GM12878 (cell line): Measurements from ENCODE around the gene RNF167.

ENCODE experiments used
- CBX5 ChIP-seq: sonication (generic); IDR thresholded peaks from 2 replicates; pipeline ENCODE4 v1.6.1; 2016; ENCODE audit warnings: low read depth, moderate library complexity, mild to moderate bottlenecking, inconsistent platforms
- HCFC1 ChIP-seq: fragments of 150-350 bp; IDR thresholded peaks from 2 replicates; pipeline ENCODE4 v1.6.1; 2014; ENCODE audit warnings: low read length
- JUNB ChIP-seq: IDR thresholded peaks from 2 replicates; pipeline ENCODE4 v1.6.1; 2016; ENCODE audit warnings: antibody characterized with exemption, mild to moderate bottlenecking
- NR2C2 ChIP-seq: IDR thresholded peaks from 2 replicates; pipeline ENCODE4 v1.6.1; 2011; ENCODE audit warnings: borderline replicate concordance, low read depth; ENCODE audit not compliant: control insufficient read depth, insufficient read length
- POLR2AphosphoS5 ChIP-seq: IDR thresholded peaks from 2 replicates; pipeline ENCODE4 v1.6.1; 2011; ENCODE audit warnings: mild to moderate bottlenecking, low read length, inconsistent platforms
- SP1 ChIP-seq: IDR thresholded peaks from one replicate; pipeline ENCODE4 v1.6.1; 2011; ENCODE audit warnings: low read depth, low read length
- STAT3 ChIP-seq: IDR thresholded peaks from 2 replicates; pipeline ENCODE4 v1.6.1; 2011; ENCODE audit warnings: low read depth, low read length, improper control_type of control experiment
- TARDBP ChIP-seq: IDR thresholded peaks from 2 replicates; pipeline ENCODE4 v1.6.1; 2016; ENCODE audit warnings: borderline replicate concordance
- TF ChIP-seq, protein P1 (sequence below), 3 experiments: IDR thresholded peaks in 2 of 3; conservative IDR thresholded peaks in 1 of 3; 2 replicates each; pipeline ENCODE4 v1.5.1; 2011; ENCODE audit warnings: low read depth in 3 of 3, low read length in 3 of 3, mild to moderate bottlenecking in 3 of 3, control low read depth in 2 of 3, moderate library complexity in 2 of 3, inconsistent platforms in 1 of 3, mixed read lengths in 1 of 3; ENCODE audit not compliant: control insufficient read depth in 2 of 3, insufficient read depth in 1 of 3; ENCODE audit errors: extremely low read depth in 1 of 3

DNA sequence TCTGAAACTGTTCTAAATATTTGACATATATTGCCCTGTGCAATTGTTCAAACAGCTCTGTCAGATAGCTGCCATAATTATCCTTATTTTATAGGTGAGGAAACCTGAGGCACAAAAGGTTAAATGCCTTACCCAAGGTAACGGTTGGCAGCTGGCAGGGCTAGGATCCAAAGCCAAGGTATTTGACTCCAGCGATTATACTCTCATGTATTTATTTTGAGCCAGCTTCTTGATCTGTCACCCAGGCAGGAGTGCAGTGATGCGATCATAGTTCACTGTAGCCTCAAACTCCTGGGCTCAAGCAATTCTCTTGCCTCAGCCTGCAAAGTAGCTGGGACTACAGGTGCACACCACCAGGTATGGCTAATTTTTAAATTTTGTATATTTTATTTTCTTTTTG, 18.0 kb downstream of the RNF167 start:
- no peak for TF ChIP-seq HCFC1
- no peak for TF ChIP-seq POLR2AphosphoS5
- TF ChIP-seq CBX5: no peak
- no peak for TF ChIP-seq SP1
- TF ChIP-seq NR2C2: no peak
- TF ChIP-seq STAT3: no peak
- TF ChIP-seq TARDBP: no peak
- no peak for TF ChIP-seq JUNB
- TF ChIP-seq, protein P1, sequence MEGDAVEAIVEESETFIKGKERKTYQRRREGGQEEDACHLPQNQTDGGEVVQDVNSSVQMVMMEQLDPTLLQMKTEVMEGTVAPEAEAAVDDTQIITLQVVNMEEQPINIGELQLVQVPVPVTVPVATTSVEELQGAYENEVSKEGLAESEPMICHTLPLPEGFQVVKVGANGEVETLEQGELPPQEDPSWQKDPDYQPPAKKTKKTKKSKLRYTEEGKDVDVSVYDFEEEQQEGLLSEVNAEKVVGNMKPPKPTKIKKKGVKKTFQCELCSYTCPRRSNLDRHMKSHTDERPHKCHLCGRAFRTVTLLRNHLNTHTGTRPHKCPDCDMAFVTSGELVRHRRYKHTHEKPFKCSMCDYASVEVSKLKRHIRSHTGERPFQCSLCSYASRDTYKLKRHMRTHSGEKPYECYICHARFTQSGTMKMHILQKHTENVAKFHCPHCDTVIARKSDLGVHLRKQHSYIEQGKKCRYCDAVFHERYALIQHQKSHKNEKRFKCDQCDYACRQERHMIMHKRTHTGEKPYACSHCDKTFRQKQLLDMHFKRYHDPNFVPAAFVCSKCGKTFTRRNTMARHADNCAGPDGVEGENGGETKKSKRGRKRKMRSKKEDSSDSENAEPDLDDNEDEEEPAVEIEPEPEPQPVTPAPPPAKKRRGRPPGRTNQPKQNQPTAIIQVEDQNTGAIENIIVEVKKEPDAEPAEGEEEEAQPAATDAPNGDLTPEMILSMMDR (IDR thresholded peaks at IDR 0.05 in 2 of 3, conservative IDR thresholded peaks at IDR 0.05 in 1 of 3; ENCODE audit: control insufficient read depth in 2 of 3, extremely low read depth in 1 of 3, insufficient read depth in 1 of 3, low read depth in 3 of 3, low read length in 3 of 3): no peak
